Breast epithelium (tissue), 3 donors: ENCODE data around the gene SEMA3C.

Source experiments
- POLR2A ChIP-seq: fragments of 450-650 bp; IDR thresholded peaks from one replicate; pipeline ENCODE4 v1.6.1; 2016; ENCODE audit warnings: antibody characterized with exemption, mild to moderate bottlenecking, moderate library complexity
- TF ChIP-seq, protein P1 (sequence below), 3 donors: fragments of 450-650 bp; IDR thresholded peaks; one replicate each; pipeline ENCODE4 v1.5.1; 2016 to 2017; ENCODE audit warnings: antibody characterized with exemption in 3 of 3, mild to moderate bottlenecking in 3 of 3, moderate library complexity in 3 of 3

DNA sequence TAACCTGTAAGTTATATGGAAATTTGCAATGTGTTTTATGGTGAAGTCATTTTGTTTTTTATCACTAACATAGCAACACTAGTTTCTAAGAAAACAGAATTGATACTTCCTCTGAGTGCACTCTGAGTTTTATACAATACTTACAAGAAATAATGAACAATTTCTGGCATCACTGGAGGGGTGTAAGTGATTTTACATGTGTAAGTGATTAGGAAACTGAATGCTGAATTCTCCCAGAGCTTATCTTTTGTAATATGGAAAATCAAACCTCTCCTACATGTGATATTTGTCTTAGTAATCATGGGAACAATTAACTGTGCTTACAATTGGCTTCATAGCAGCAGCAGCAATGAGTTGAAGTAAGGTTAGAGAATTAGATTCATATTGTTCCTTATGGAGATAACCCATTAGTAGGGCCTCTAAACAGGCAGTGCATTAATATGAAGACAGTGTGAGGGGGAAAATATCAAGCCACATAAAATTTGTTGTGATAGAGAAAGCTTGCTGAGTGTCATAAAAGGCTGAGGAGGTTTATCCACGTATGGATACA lies 37.4 kb downstream of the SEMA3C start:
- TF ChIP-seq, protein P1, sequence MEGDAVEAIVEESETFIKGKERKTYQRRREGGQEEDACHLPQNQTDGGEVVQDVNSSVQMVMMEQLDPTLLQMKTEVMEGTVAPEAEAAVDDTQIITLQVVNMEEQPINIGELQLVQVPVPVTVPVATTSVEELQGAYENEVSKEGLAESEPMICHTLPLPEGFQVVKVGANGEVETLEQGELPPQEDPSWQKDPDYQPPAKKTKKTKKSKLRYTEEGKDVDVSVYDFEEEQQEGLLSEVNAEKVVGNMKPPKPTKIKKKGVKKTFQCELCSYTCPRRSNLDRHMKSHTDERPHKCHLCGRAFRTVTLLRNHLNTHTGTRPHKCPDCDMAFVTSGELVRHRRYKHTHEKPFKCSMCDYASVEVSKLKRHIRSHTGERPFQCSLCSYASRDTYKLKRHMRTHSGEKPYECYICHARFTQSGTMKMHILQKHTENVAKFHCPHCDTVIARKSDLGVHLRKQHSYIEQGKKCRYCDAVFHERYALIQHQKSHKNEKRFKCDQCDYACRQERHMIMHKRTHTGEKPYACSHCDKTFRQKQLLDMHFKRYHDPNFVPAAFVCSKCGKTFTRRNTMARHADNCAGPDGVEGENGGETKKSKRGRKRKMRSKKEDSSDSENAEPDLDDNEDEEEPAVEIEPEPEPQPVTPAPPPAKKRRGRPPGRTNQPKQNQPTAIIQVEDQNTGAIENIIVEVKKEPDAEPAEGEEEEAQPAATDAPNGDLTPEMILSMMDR (IDR thresholded peaks at IDR 0.05), result no peak
- TF ChIP-seq POLR2A, result no peak
